ENCODE results near the gene LIN7B. TPM values are rescaled to one million over a fixed set of nuclear protein-coding genes. Genes with fewer than 3 reads are reported as not detected.
A peak's percentile ranks its signal among the peaks of the same experiment; 100 is the strongest.

LIN7B gene
- total RNA-seq, 8 experiments from 2014 or later: 2.0 to 65.1 (median 24.4) TPM

- Histone ChIP-seq H3K4me3 (peak within 1 kb of the TSS in 3 of 5 donors; percentile 7 to 19 (median 9)), H3K27ac (peak within 1 kb of the TSS; percentile 59 to 72)
- peak in 5 of 8 experiments; percentile 1 to 39 (median 21) for ATAC-seq (replicated peaks in 6 of 8)
These were observed 41.0 kb downstream of the LIN7B start, which contains the start of gene HRC for GRCh38 chr19:49155005-49155819. TSS of gene HRC (minus strand) at chr19:49155396. CDS start at chr19:49155237, 159 bp downstream.

GRCh38 chr19:49155820-49156346 lies 41.7 kb downstream of the LIN7B start:
- peak overlapping the region in 2 of 5 donors; percentile 4 to 6 for H3K4me3 ChIP-seq
- peak overlapping the region; percentile 59 to 72 for H3K27ac ChIP-seq
- H3K4me1 ChIP-seq (replicated peaks in 1 of 2): peaks cover 34 to 42% of the 10 kb centered on the region in 2 donors
- in situ Hi-C loops (cut with MboI; ENCODE audit: low pct_unique_long_range_greater_than_20kb in 2 of 9, low sequenced_read_pairs in 9 of 9, unreplicated experiment in 9 of 9): no loop called here
- WGBS, 10 experiments: 35% methylated on average over 2 of the region's 4 CpGs; no CpG with 5 or more reads in 9 of the 10 experiments
- peak in 5 of 8 experiments; percentile 1 to 25 (median 15) for ATAC-seq (replicated peaks in 6 of 8)

More at GRCh38 chr19:49155005-49155819, 41.0 kb downstream of the LIN7B start, which contains the start of gene HRC:
- 33 to 86% (median 65%) methylated on average over 3 to 6 of the region's 19 CpGs; no CpG with 5 or more reads in 6 of the 10 experiments for WGBS, 10 experiments
- in situ Hi-C loops (cut with MboI; ENCODE audit: low pct_unique_long_range_greater_than_20kb in 2 of 9, low sequenced_read_pairs in 9 of 9, unreplicated experiment in 9 of 9): no loop called here
- H3K4me1 ChIP-seq (replicated peaks in 1 of 2): peaks cover 34 to 42% of the 10 kb centered on the region in 2 donors

- Histone ChIP-seq H3K4me3 (peak within 1 kb of the TSS; percentile 77 to 96 (median 82)), H3K4me1 (replicated peaks in 1 of 2) (peaks cover 29 to 37% of the 10 kb centered on the region in 2 donors), H3K27ac (peak within 1 kb of the TSS; percentile 51 to 55)
- 0 to 7% methylated on average over 2 to 3 of the region's 41 CpGs; no CpG with 5 or more reads in 8 of the 10 experiments for WGBS, 10 experiments
- peak; percentile 79 to 96 (median 87) for ATAC-seq (replicated peaks in 6 of 8)
- in situ Hi-C loops (cut with MboI; ENCODE audit: low pct_unique_long_range_greater_than_20kb in 2 of 9, low sequenced_read_pairs in 9 of 9, unreplicated experiment in 9 of 9): no loop called here
These were observed 43.5 kb downstream of the LIN7B start, which contains the start of gene TRPM4 for GRCh38 chr19:49157445-49158224. TSS of gene TRPM4 (plus strand) at chr19:49157792. CDS start at chr19:49157867, 75 bp downstream.

GRCh38 chr19:49160450-49161189 lies 46.5 kb downstream of the LIN7B start:
- WGBS, 10 experiments: 45 to 100% (median 94%) methylated on average over 1 to 6 of the region's 13 CpGs; no CpG with 5 or more reads in 3 of the 10 experiments
- in situ Hi-C loops (cut with MboI; ENCODE audit: low pct_unique_long_range_greater_than_20kb in 2 of 9, low sequenced_read_pairs in 9 of 9, unreplicated experiment in 9 of 9): no loop called here
- H3K27ac ChIP-seq: no peak overlapping the region
- no peak for ATAC-seq (replicated peaks in 6 of 8)
- no peak overlapping the region for H3K4me3 ChIP-seq
- peaks cover 21 to 29% of the 10 kb centered on the region in 2 donors for H3K4me1 ChIP-seq (replicated peaks in 1 of 2)

GRCh38 chr19:49161987-49162386 lies 47.8 kb downstream of the LIN7B start:
- in situ Hi-C loops (cut with MboI; ENCODE audit: low pct_unique_long_range_greater_than_20kb in 2 of 9, low sequenced_read_pairs in 9 of 9, unreplicated experiment in 9 of 9): no loop called here
- H3K27ac ChIP-seq: no peak overlapping the region
- peaks cover 15 to 25% of the 10 kb centered on the region in 2 donors for H3K4me1 ChIP-seq (replicated peaks in 1 of 2)
- no peak for ATAC-seq (replicated peaks in 6 of 8)
- 50% methylated on average over 1 of the region's 4 CpGs; no CpG with 5 or more reads in 9 of the 10 experiments for WGBS, 10 experiments
- no peak overlapping the region for H3K4me3 ChIP-seq

GRCh38 chr19:49165111-49165750 lies 51.1 kb downstream of the LIN7B start:
- peaks cover 3 to 9% of the 10 kb centered on the region in 2 donors for H3K4me1 ChIP-seq (replicated peaks in 1 of 2)
- peak in 6 of 8 experiments; percentile 12 to 76 (median 23) for ATAC-seq (replicated peaks in 6 of 8)
- H3K27ac ChIP-seq: no peak overlapping the region
- in situ Hi-C loops (cut with MboI; ENCODE audit: low pct_unique_long_range_greater_than_20kb in 2 of 9, low sequenced_read_pairs in 9 of 9, unreplicated experiment in 9 of 9): no loop called here
- 38 to 93% (median 63%) methylated on average over 2 to 17 of the region's 24 CpGs; no CpG with 5 or more reads in 1 of the 10 experiments for WGBS, 10 experiments
- no peak overlapping the region for H3K4me3 ChIP-seq

GRCh38 chr19:49165865-49166301 lies 51.7 kb downstream of the LIN7B start:
- in situ Hi-C loops (cut with MboI; ENCODE audit: low pct_unique_long_range_greater_than_20kb in 2 of 9, low sequenced_read_pairs in 9 of 9, unreplicated experiment in 9 of 9): no loop called here
- WGBS, 10 experiments: 10 to 47% methylated on average over 2 to 5 of the region's 30 CpGs; no CpG with 5 or more reads in 8 of the 10 experiments
- ATAC-seq (replicated peaks in 6 of 8): peak in 6 of 8 experiments; percentile 24 to 49 (median 34)
- peaks cover 3 to 9% of the 10 kb centered on the region in 2 donors for H3K4me1 ChIP-seq (replicated peaks in 1 of 2)
- H3K27ac ChIP-seq: no peak overlapping the region
- no peak overlapping the region for H3K4me3 ChIP-seq

GRCh38 chr19:49167857-49168409 lies 53.8 kb downstream of the LIN7B start:
- peak overlapping the region in 1 of 2 donors; percentile 46 for H3K27ac ChIP-seq
- WGBS, 10 experiments: 82% methylated on average over 2 of the region's 25 CpGs; no CpG with 5 or more reads in 9 of the 10 experiments
- no peak overlapping the region for H3K4me3 ChIP-seq
- in situ Hi-C loops (cut with MboI; ENCODE audit: low pct_unique_long_range_greater_than_20kb in 2 of 9, low sequenced_read_pairs in 9 of 9, unreplicated experiment in 9 of 9): no loop called here
- peak in 4 of 8 experiments; percentile 19 to 31 (median 26) for ATAC-seq (replicated peaks in 6 of 8)
- peaks cover 3 to 9% of the 10 kb centered on the region in 2 donors for H3K4me1 ChIP-seq (replicated peaks in 1 of 2)

Other genes starting within 250 kb of the LIN7B start
- gene PLEKHA4, start 245.8 kb upstream of the LIN7B start, total RNA-seq: 10 to 100 TPM in 3 of 8 experiments, 1 to 10 TPM in 4, under 1 TPM in 1; 0.33 to 30.8 (median 6.5) TPM
- 100 to 1,000 TPM in 1 of 8 experiments, 10 to 100 TPM in 7; 35.2 to 157 (median 68.6) TPM for gene PPP1R15A, start 241.9 kb upstream of the LIN7B start, total RNA-seq
- 1 to 10 TPM in 1 of 8 experiments, under 1 TPM in 1, not detected in 6; 0.52 to 2.2 TPM for gene TULP2, start 215.6 kb upstream of the LIN7B start, total RNA-seq
- 100 to 1,000 TPM in 4 of 8 experiments, 10 to 100 TPM in 4; 60.2 to 309 (median 107) TPM for gene NUCB1, start 214.1 kb upstream of the LIN7B start, total RNA-seq
- under 1 TPM in 5 of 8 experiments, not detected in 3; 0.32 to 0.81 (median 0.50) TPM for gene DHDH, start 180.7 kb upstream of the LIN7B start, total RNA-seq
- 100 to 1,000 TPM in 4 of 8 experiments, 10 to 100 TPM in 4; 36.9 to 172 (median 97.8) TPM for gene BAX, start 159.5 kb upstream of the LIN7B start, total RNA-seq
- over 10,000 TPM in 1 of 8 experiments, 1,000 to 10,000 TPM in 7; 1,251 to 10,826 (median 2,578) TPM for gene FTL, start 149.1 kb upstream of the LIN7B start, total RNA-seq
- 10 to 100 TPM; 13.0 to 72.5 (median 18.3) TPM for gene GYS1, start 121.1 kb upstream of the LIN7B start, total RNA-seq
- gene RUVBL2, start 120.5 kb upstream of the LIN7B start, total RNA-seq: 100 to 1,000 TPM; 113 to 181 (median 145) TPM
- 1 to 10 TPM in 4 of 8 experiments, under 1 TPM in 1, not detected in 3; 0.88 to 2.9 (median 1.3) TPM for gene LHB, start 97.3 kb upstream of the LIN7B start, total RNA-seq
- gene CGB3, start 90.0 kb upstream of the LIN7B start, total RNA-seq: under 1 TPM in 3 of 8 experiments, not detected in 5; 0.47 to 0.70 (median 0.49) TPM
- gene CGB2, start 82.5 kb upstream of the LIN7B start, total RNA-seq: not detected
- not detected for gene CGB1, start 77.5 kb upstream of the LIN7B start, total RNA-seq
- under 1 TPM in 1 of 8 experiments, not detected in 7; 0.76 TPM for gene CGB5, start 70.5 kb upstream of the LIN7B start, total RNA-seq
- under 1 TPM in 4 of 8 experiments, not detected in 4; 0.27 to 0.76 (median 0.33) TPM for gene CGB8, start 65.3 kb upstream of the LIN7B start, total RNA-seq
- 1 to 10 TPM in 1 of 8 experiments, under 1 TPM in 6, not detected in 1; 0.11 to 1.0 (median 0.36) TPM for gene CGB7, start 56.6 kb upstream of the LIN7B start, total RNA-seq
- gene NTF4, start 49.6 kb upstream of the LIN7B start, total RNA-seq: 1 to 10 TPM in 1 of 8 experiments, under 1 TPM in 1, not detected in 6; 0.52 to 1.0 TPM
- under 1 TPM in 7 of 8 experiments, not detected in 1; 0.05 to 0.62 (median 0.15) TPM for gene KCNA7, start 41.7 kb upstream of the LIN7B start, total RNA-seq
- gene SNRNP70, start 28.9 kb upstream of the LIN7B start, total RNA-seq: 100 to 1,000 TPM; 101 to 312 (median 157) TPM
- 1 to 10 TPM; 2.3 to 5.7 (median 3.4) TPM for gene C19orf73, start 4.8 kb downstream of the LIN7B start, total RNA-seq
- 10 to 100 TPM in 7 of 8 experiments, 1 to 10 TPM in 1; 4.7 to 52.5 (median 23.5) TPM for gene PPFIA3, start 5.2 kb downstream of the LIN7B start, total RNA-seq
- gene HRC, start 41.0 kb downstream of the LIN7B start, total RNA-seq: 10 to 100 TPM in 4 of 8 experiments, 1 to 10 TPM in 3, under 1 TPM in 1; 0.81 to 55.7 (median 12.3) TPM
- gene TRPM4, start 43.4 kb downstream of the LIN7B start, total RNA-seq: 10 to 100 TPM in 7 of 8 experiments, 1 to 10 TPM in 1; 7.0 to 46.8 (median 16.4) TPM
- 1 to 10 TPM in 4 of 8 experiments, under 1 TPM in 4; 0.51 to 2.4 (median 1.1) TPM for gene SLC6A16, start 210.8 kb downstream of the LIN7B start, total RNA-seq
- 10 to 100 TPM in 5 of 8 experiments, 1 to 10 TPM in 3; 2.8 to 40.2 (median 11.4) TPM for gene CD37, start 221.0 kb downstream of the LIN7B start, total RNA-seq
- 10 to 100 TPM in 6 of 8 experiments, 1 to 10 TPM in 2; 6.0 to 78.1 (median 14.2) TPM for gene TEAD2, start 248.0 kb downstream of the LIN7B start, total RNA-seq
- 1 to 10 TPM in 4 of 8 experiments, under 1 TPM in 2, not detected in 2; 0.38 to 5.2 (median 1.4) TPM for gene DKKL1, start 249.5 kb downstream of the LIN7B start, total RNA-seq

Data from motor neuron (in vitro differentiated cells).